IMR-90 (cell line): Measurements from ENCODE around the gene NHSL2. TPM values are rescaled to one million over a fixed set of nuclear protein-coding genes. Genes with fewer than 3 reads are reported as not detected.

Experiments
- ATAC-seq: fragments of 200-7000 bp; cut with Tn5 transposase; 2 replicates; pipeline ENCODE4 v1.9.1; 2020; ENCODE audit warnings: low read depth, mild to moderate bottlenecking, moderate library complexity
- BruUV-seq: library from RNA; stranded (reverse); fragments of 400-500 nt; replicated peaks from 2 replicates; lab custom pipeline; 2021; lab: Mats Ljungman, UMichigan
- CTCF ChIA-PET: fragments of 300-600 bp; formaldehyde crosslinking; extraction: SDS; loops from one replicate; lab custom pipeline; 2021; ENCODE audit warnings: antibody characterized with exemption; lab: Yijun Ruan, JAX
- POLR2A ChIA-PET: fragments of 300-600 bp; sonication (Branson Sonifier 250); formaldehyde crosslinking; loops from one replicate; lab custom pipeline; 2022; ENCODE audit warnings: antibody characterized with exemption; ENCODE audit not compliant: unreplicated experiment; lab: Charles Lee
- DNase-seq: peaks from one replicate; pipeline ENCODE4 v3.0.0; 2013
- H2AFZ ChIP-seq: replicated peaks from 2 replicates; pipeline ENCODE3; 2013; ENCODE audit warnings: low read length, mild to moderate bottlenecking; ENCODE audit not compliant: poor library complexity
- H2AK5ac ChIP-seq: 2 replicates; pipeline ENCODE4 v1.6.1; 2013; ENCODE audit warnings: low read depth, low read length, inconsistent platforms
- H2AK9ac ChIP-seq: replicated peaks from 2 replicates; pipeline ENCODE3; 2013; ENCODE audit warnings: mild to moderate bottlenecking, low read depth, low read length, moderate library complexity; ENCODE audit not compliant: poor library complexity
- H2BK120ac ChIP-seq: 2 replicates; pipeline ENCODE4 v1.6.1; 2013; ENCODE audit warnings: low read depth, low read length, inconsistent platforms
- H2BK15ac ChIP-seq: 3 replicates; pipeline ENCODE4 v1.6.1; 2013; ENCODE audit warnings: low read depth, low read length, inconsistent platforms
- H2BK20ac ChIP-seq: 2 replicates; pipeline ENCODE4 v1.6.1; 2013; ENCODE audit warnings: low read depth, mild to moderate bottlenecking, inconsistent platforms, low read length, moderate library complexity
- H2BK5ac ChIP-seq: 2 replicates; pipeline ENCODE4 v1.6.1; 2013; ENCODE audit warnings: mild to moderate bottlenecking, low read depth, low read length, inconsistent platforms; ENCODE audit not compliant: poor library complexity, severe bottlenecking
- H3K14ac ChIP-seq: replicated peaks from 2 replicates; pipeline ENCODE4 v1.6.1; 2013; ENCODE audit warnings: low read depth, low read length, inconsistent platforms
- H3K18ac ChIP-seq: 2 replicates; pipeline ENCODE4 v1.6.1; 2013; ENCODE audit warnings: low read depth, low read length, control low read depth
- H3K23ac ChIP-seq: 2 replicates; pipeline ENCODE4 v1.6.1; 2013; ENCODE audit warnings: low read depth, low read length, inconsistent platforms
- H3K27ac ChIP-seq: 2 replicates; pipeline ENCODE4 v1.5.1; 2013; ENCODE audit warnings: mild to moderate bottlenecking, control low read depth, low read length; ENCODE audit not compliant: insufficient read depth
- H3K27me3 ChIP-seq: 2 replicates; pipeline ENCODE4 v1.6.1; 2013; ENCODE audit warnings: low read length; ENCODE audit not compliant: control insufficient read depth, insufficient read depth
- H3K36me3 ChIP-seq: 2 replicates; pipeline ENCODE4 v1.6.1; 2013; ENCODE audit warnings: low read length, mixed read lengths; ENCODE audit not compliant: control insufficient read depth, insufficient read depth
- H3K4ac ChIP-seq: 2 replicates; pipeline ENCODE4 v1.6.1; 2013; ENCODE audit warnings: low read depth, low read length, inconsistent platforms
- H3K4me1 ChIP-seq: 2 replicates; pipeline ENCODE4 v1.6.1; 2013; ENCODE audit warnings: low read length, mixed read lengths; ENCODE audit not compliant: control insufficient read depth, insufficient read depth
- H3K4me2 ChIP-seq: 2 replicates; pipeline ENCODE4 v1.6.1; 2013; ENCODE audit warnings: low read depth, mild to moderate bottlenecking, control low read depth, low read length, moderate library complexity
- H3K4me3 ChIP-seq: 2 replicates; pipeline ENCODE4 v1.5.1; 2013; ENCODE audit warnings: low read depth, mild to moderate bottlenecking, control low read depth, low read length, moderate library complexity; ENCODE audit not compliant: insufficient read depth
- H3K56ac ChIP-seq: 2 replicates; pipeline ENCODE4 v1.6.1; 2013; ENCODE audit warnings: low read length, inconsistent platforms; ENCODE audit not compliant: insufficient read depth; ENCODE audit errors: extremely low read depth
- H3K79me1 ChIP-seq, 2 experiments: 2 replicates each; pipeline ENCODE4 v1.6.1; 2013; ENCODE audit warnings: low read length in 2 of 2, inconsistent platforms in 1 of 2, low read depth in 1 of 2
- H3K9ac ChIP-seq: 2 replicates; pipeline ENCODE4 v1.6.1; 2013; ENCODE audit warnings: low read depth, low read length, control low read depth
- H3K9me1 ChIP-seq: 2 replicates; pipeline ENCODE4 v1.6.1; 2013; ENCODE audit warnings: low read length, inconsistent platforms; ENCODE audit not compliant: insufficient read depth
- H3K9me3 ChIP-seq: 2 replicates; pipeline ENCODE4 v1.6.1; 2013; ENCODE audit warnings: low read length; ENCODE audit not compliant: control insufficient read depth, insufficient read depth
- H4K20me1 ChIP-seq: 2 replicates; pipeline ENCODE4 v1.6.1; 2013; ENCODE audit warnings: low read length, inconsistent platforms; ENCODE audit not compliant: insufficient read depth
- H4K5ac ChIP-seq: 2 replicates; pipeline ENCODE4 v1.6.1; 2013; ENCODE audit warnings: mild to moderate bottlenecking, low read depth, low read length, control low read depth
- H4K8ac ChIP-seq, 2 experiments: 2 replicates each; pipeline ENCODE4 v1.6.1; 2013; ENCODE audit warnings: low read depth in 2 of 2, low read length in 2 of 2, control low read depth in 1 of 2, inconsistent platforms in 1 of 2
- H4K91ac ChIP-seq: 2 replicates; pipeline ENCODE4 v1.6.1; 2013; ENCODE audit warnings: low read depth, low read length, inconsistent platforms; ENCODE audit not compliant: insufficient read depth
- BHLHE40 ChIP-seq: fragments of 150-350 bp; IDR thresholded peaks from 2 replicates; pipeline ENCODE4 v1.6.1; 2016; ENCODE audit warnings: mild to moderate bottlenecking, low read depth, low read length
- FOS ChIP-seq: fragments of 150-350 bp; IDR thresholded peaks from 2 replicates; pipeline ENCODE4 v1.6.1; 2016; ENCODE audit warnings: low read depth, low read length
- MAFK ChIP-seq: IDR thresholded peaks from 2 replicates; pipeline ENCODE4 v1.6.1; 2012; ENCODE audit warnings: low read depth, low read length, improper control_type of control experiment
- MAZ ChIP-seq: IDR thresholded peaks from 2 replicates; pipeline ENCODE4 v1.6.1; 2012; ENCODE audit warnings: low read depth, mild to moderate bottlenecking, low read length, improper control_type of control experiment, moderate library complexity, borderline replicate concordance
- NFE2L2 ChIP-seq: fragments of 150-350 bp; IDR thresholded peaks from 2 replicates; pipeline ENCODE4 v1.6.1; 2016; ENCODE audit warnings: low read depth, mild to moderate bottlenecking, low read length
- RAD21 ChIP-seq: IDR thresholded peaks from 2 replicates; pipeline ENCODE4 v1.6.1; 2012; ENCODE audit warnings: low read length, improper control_type of control experiment
- RCOR1 ChIP-seq: IDR thresholded peaks from 2 replicates; pipeline ENCODE4 v1.6.1; 2012; ENCODE audit warnings: mild to moderate bottlenecking, low read length, improper control_type of control experiment; ENCODE audit not compliant: insufficient replicate concordance
- RFX5 ChIP-seq: IDR thresholded peaks from 2 replicates; pipeline ENCODE4 v1.8.0; 2012; ENCODE audit warnings: low read depth, mild to moderate bottlenecking, low read length, moderate library complexity
- SMC3 ChIP-seq: fragments of 150-350 bp; IDR thresholded peaks from 2 replicates; pipeline ENCODE4 v1.6.1; 2016; ENCODE audit warnings: low read depth, mild to moderate bottlenecking, antibody characterized with exemption, low read length, moderate library complexity
- WGBS, 2 experiments: methylation state at CpG; one replicate each; pipeline versions ENCODE4 v1.1.5 to v1.1.7; 2013; ENCODE audit warnings: missing lambda C conversion rate in 2 of 2; ENCODE audit not compliant: insufficient read length in 1 of 2; ENCODE audit errors: extremely low coverage in 2 of 2; 5-methylcytosine and 5-hydroxymethylcytosine counted together
- dilution Hi-C: fragments of 300-500 bp; cut with HindIII; formaldehyde crosslinking; loops from one replicate; pipeline ENCODE4 v1.14.3; 2018; ENCODE audit warnings: low sequenced_read_pairs; ENCODE audit not compliant: unreplicated experiment
- in situ Hi-C: fragments of 300-500 bp; cut with MboI; formaldehyde crosslinking; loops from 3 replicates; pipeline ENCODE4 v1.14.3; 2019; ENCODE audit warnings: low sequenced_read_pairs, inconsistent platforms, mixed read lengths
- intact Hi-C: fragments of 100-400 bp; cut with micrococcal nuclease; formaldehyde crosslinking; loops from 2 replicates; pipeline ENCODE4 v1.10.0; 2022
- polyA plus RNA-seq, 3 experiments: library from polyadenylated mRNA; depleted of rRNA; stranded (reverse); fragments of >200 nt; gene quantifications; 2 replicates each; pipeline ENCODE4 v1.2.3, GENCODE V29; 2012; ENCODE audit warnings: low replicate concordance in 1 of 3
- total RNA-seq: library from RNA; depleted of rRNA; stranded (reverse); fragments of >200 nt; gene quantifications from 2 replicates; pipeline ENCODE4 v1.2.3, GENCODE V29; 2012
- TF ChIP-seq, protein P1 (sequence below): fragments of 150-350 bp; IDR thresholded peaks from 2 replicates; pipeline ENCODE4 v1.6.1; 2017; ENCODE audit warnings: mild to moderate bottlenecking, antibody characterized with exemption, low read length, low read depth
- TF ChIP-seq, protein P2 (sequence below): fragments of 150-350 bp; IDR thresholded peaks from 2 replicates; pipeline ENCODE4 v1.6.1; 2016; ENCODE audit warnings: low read depth, mild to moderate bottlenecking, low read length, moderate library complexity, borderline replicate concordance

The NHSL2 gene
- total and polyA plus RNA-seq, 2 of the 4 experiments (the other 2 are of a cell fraction): 0.72 to 0.75 TPM

DNA sequence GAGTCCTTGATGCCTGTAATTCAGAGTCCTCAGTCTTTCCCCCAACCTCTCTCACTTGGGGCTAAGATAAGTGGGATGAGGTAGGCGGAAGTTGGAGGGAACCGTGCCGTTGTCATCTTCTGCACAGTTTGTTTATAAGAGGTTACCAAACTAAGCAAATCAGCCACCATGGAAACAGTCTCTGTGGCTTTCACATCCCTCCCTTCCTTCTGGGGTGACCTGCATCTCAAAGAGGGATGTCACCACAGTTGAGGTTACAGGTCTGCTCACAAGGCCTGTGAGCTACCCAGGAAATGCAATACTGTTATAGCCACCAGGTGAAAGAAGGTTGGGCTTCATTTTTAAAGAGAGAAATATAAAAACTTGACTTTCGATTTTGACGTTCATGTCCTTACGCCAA lies 194.8 kb downstream of the NHSL2 start:
- dilution Hi-C loops (no loop called here), intact Hi-C loops (no loop called here), in situ Hi-C loops (no loop called here)
- H4K91ac ChIP-seq: no peak overlapping the region
- no peaks in the 10 kb centered on the region for H3K36me3 ChIP-seq
- no peak overlapping the region for H2AK9ac ChIP-seq
- no peaks in the 10 kb centered on the region for H3K79me1 ChIP-seq
- ChIA-PET POLR2A (no interaction called here), CTCF (no interaction called here)
- H3K27ac ChIP-seq: no peak overlapping the region
- no peak overlapping the region for H2AK5ac ChIP-seq
- no peak overlapping the region for H3K56ac ChIP-seq
- no peak overlapping the region for H2BK5ac ChIP-seq
- DNase-seq (no peak), ATAC-seq (no peak)
- H2BK120ac ChIP-seq: no peak overlapping the region
- H3K4me2 ChIP-seq: no peak overlapping the region
- H4K5ac ChIP-seq: no peak overlapping the region
- no peak overlapping the region for H3K4me3 ChIP-seq
- no peak overlapping the region for H3K23ac ChIP-seq
- peaks cover 60% of the 10 kb centered on the region for H3K27me3 ChIP-seq
- no TSS peak for BruUV-seq
- no peak overlapping the region for H4K8ac ChIP-seq
- H2BK15ac ChIP-seq: no peak overlapping the region
- H2BK20ac ChIP-seq: no peak overlapping the region
- no peak for TF ChIP-seq MAFK
- no peak for TF ChIP-seq NFE2L2
- no peak for TF ChIP-seq MAZ
- no peak for TF ChIP-seq RAD21
- no peak for TF ChIP-seq SMC3
- TF ChIP-seq RCOR1: no peak
- TF ChIP-seq, protein P1, sequence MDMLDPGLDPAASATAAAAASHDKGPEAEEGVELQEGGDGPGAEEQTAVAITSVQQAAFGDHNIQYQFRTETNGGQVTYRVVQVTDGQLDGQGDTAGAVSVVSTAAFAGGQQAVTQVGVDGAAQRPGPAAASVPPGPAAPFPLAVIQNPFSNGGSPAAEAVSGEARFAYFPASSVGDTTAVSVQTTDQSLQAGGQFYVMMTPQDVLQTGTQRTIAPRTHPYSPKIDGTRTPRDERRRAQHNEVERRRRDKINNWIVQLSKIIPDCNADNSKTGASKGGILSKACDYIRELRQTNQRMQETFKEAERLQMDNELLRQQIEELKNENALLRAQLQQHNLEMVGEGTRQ: no peak
- TF ChIP-seq FOS: no peak
- no peak for TF ChIP-seq BHLHE40
- TF ChIP-seq RFX5: no peak
- TF ChIP-seq, protein P2, sequence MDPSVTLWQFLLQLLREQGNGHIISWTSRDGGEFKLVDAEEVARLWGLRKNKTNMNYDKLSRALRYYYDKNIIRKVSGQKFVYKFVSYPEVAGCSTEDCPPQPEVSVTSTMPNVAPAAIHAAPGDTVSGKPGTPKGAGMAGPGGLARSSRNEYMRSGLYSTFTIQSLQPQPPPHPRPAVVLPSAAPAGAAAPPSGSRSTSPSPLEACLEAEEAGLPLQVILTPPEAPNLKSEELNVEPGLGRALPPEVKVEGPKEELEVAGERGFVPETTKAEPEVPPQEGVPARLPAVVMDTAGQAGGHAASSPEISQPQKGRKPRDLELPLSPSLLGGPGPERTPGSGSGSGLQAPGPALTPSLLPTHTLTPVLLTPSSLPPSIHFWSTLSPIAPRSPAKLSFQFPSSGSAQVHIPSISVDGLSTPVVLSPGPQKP: no peak
- no peak overlapping the region for H3K9ac ChIP-seq
- no peak overlapping the region for H3K18ac ChIP-seq
- 0 out of 2 replicates have a peak, but pooled peaks cover 4% of the 10 kb centered on the region for H4K20me1 ChIP-seq
- no peaks in the 10 kb centered on the region for H3K4me1 ChIP-seq
- WGBS, 2 experiments: no CpG with 5 or more reads among the region's 6 CpGs
- H3K4ac ChIP-seq: no peak overlapping the region
- H3K14ac ChIP-seq: no peak overlapping the region
- no peaks in the 10 kb centered on the region for H3K9me1 ChIP-seq
- H2AFZ ChIP-seq: no peak overlapping the region
- no peaks in the 10 kb centered on the region for H3K9me3 ChIP-seq
